Chondrocyte (in vitro differentiated cells): ENCODE data around the gene RASL11B. TPM values are rescaled to one million over a fixed set of nuclear protein-coding genes. Genes with fewer than 3 reads are reported as not detected.
"Not testable (repeated sequence)": the region's sequence is repeated elsewhere in the genome, so short reads cannot be mapped to it uniquely, and the experiment has no call there.

ENCODE experiments used
- DNase-seq: peaks from one replicate; pipeline ENCODE4 v3.0.0; 2021; ENCODE audit warnings: mixed read lengths, low spot score
- H3K27ac Mint-ChIP-seq: one replicate; pipeline ENCODE4 v1.8.0; 2021; ENCODE audit warnings: mild to moderate bottlenecking, moderate library complexity, mixed read lengths; ENCODE audit not compliant: unreplicated experiment
- H3K27me3 Mint-ChIP-seq: 2 replicates; pipeline ENCODE4 v1.8.0; 2021; ENCODE audit warnings: low read depth, mixed read lengths
- H3K36me3 Mint-ChIP-seq: 2 replicates; pipeline ENCODE4 v1.8.0; 2021; ENCODE audit warnings: low read depth, mixed read lengths
- H3K4me1 Mint-ChIP-seq: 2 replicates; pipeline ENCODE4 v1.8.0; 2021; ENCODE audit warnings: low read depth, mild to moderate bottlenecking, mixed read lengths
- H3K4me3 Mint-ChIP-seq: one replicate; pipeline ENCODE4 v1.8.0; 2021; ENCODE audit warnings: mild to moderate bottlenecking, moderate library complexity, mixed read lengths; ENCODE audit not compliant: unreplicated experiment
- H3K9me3 Mint-ChIP-seq: 2 replicates; pipeline ENCODE4 v1.8.0; 2021; ENCODE audit warnings: low read depth, mixed read lengths
- total RNA-seq: library from RNA; stranded (reverse); gene quantifications from 3 replicates; pipeline ENCODE4 v1.2.1, GENCODE V29; 2021
- TF ChIP-seq, protein P1 (sequence below): fragments of 200-600 bp; sonication (generic); IDR thresholded peaks from 2 replicates; pipeline ENCODE4 v1.5.0; 2021; ENCODE audit warnings: antibody characterized with exemption, mild to moderate bottlenecking, moderate library complexity

The RASL11B gene
- total RNA-seq, 1 donor from 2014 or later, result 8.1 TPM

DNA sequence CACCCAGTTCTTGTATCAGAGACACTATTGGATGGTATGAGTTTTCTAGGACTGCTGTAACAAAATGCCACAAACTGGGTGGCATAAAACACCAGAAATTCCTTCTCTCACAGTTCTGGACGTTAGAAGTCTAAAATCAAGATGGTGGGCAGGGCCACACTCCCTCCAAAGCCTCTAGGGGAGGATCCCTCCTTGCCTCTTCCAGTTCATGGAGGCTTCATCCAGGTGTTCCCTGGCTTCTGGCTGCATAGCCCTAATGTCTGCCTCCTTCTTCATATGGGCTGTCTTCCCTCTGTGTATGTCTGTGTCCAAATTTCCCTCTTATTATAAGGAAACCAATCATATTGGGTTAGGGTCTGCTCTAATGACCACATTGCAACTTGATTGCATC, 38.4 kb upstream of the RASL11B start:
- no peak overlapping the region for H3K27ac Mint-ChIP-seq
- TF ChIP-seq, protein P1, sequence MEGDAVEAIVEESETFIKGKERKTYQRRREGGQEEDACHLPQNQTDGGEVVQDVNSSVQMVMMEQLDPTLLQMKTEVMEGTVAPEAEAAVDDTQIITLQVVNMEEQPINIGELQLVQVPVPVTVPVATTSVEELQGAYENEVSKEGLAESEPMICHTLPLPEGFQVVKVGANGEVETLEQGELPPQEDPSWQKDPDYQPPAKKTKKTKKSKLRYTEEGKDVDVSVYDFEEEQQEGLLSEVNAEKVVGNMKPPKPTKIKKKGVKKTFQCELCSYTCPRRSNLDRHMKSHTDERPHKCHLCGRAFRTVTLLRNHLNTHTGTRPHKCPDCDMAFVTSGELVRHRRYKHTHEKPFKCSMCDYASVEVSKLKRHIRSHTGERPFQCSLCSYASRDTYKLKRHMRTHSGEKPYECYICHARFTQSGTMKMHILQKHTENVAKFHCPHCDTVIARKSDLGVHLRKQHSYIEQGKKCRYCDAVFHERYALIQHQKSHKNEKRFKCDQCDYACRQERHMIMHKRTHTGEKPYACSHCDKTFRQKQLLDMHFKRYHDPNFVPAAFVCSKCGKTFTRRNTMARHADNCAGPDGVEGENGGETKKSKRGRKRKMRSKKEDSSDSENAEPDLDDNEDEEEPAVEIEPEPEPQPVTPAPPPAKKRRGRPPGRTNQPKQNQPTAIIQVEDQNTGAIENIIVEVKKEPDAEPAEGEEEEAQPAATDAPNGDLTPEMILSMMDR, result no peak

DNA sequence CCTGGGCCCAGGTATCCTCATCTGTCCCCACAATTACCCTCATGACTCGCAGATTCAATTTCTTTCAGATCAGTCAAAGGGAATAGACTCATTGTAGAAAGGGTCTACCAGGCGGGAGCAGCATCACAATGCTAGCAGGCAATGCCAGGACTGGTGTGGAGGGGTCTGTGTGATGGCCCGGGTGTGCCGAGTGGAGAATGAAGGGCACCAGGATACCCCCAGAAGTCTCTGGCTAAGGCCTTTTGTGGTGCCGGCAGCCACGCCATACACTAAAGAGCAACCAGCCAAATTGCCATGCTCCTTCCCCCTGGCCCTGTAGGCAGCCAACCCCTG, 37.9 kb upstream of the RASL11B start:
- Mint-ChIP-seq H3K4me1 (peaks cover 38% of the 10 kb centered on the region), H3K27me3 (no peaks in the 10 kb centered on the region), H3K27ac (peak overlapping the region; percentile 82), H3K4me3 (no peak overlapping the region), H3K9me3 (no peaks in the 10 kb centered on the region), H3K36me3 (no peaks in the 10 kb centered on the region)
- TF ChIP-seq, protein P1, result no peak
- DNase-seq, result no peak

More for the DNA sequence above, 38.4 kb upstream of the RASL11B start:
- Mint-ChIP-seq H3K4me1 (peaks cover 38% of the 10 kb centered on the region), H3K36me3 (no peaks in the 10 kb centered on the region), H3K4me3 (no peak overlapping the region), H3K9me3 (no peaks in the 10 kb centered on the region), H3K27me3 (no peaks in the 10 kb centered on the region)
- no peak for DNase-seq

DNA sequence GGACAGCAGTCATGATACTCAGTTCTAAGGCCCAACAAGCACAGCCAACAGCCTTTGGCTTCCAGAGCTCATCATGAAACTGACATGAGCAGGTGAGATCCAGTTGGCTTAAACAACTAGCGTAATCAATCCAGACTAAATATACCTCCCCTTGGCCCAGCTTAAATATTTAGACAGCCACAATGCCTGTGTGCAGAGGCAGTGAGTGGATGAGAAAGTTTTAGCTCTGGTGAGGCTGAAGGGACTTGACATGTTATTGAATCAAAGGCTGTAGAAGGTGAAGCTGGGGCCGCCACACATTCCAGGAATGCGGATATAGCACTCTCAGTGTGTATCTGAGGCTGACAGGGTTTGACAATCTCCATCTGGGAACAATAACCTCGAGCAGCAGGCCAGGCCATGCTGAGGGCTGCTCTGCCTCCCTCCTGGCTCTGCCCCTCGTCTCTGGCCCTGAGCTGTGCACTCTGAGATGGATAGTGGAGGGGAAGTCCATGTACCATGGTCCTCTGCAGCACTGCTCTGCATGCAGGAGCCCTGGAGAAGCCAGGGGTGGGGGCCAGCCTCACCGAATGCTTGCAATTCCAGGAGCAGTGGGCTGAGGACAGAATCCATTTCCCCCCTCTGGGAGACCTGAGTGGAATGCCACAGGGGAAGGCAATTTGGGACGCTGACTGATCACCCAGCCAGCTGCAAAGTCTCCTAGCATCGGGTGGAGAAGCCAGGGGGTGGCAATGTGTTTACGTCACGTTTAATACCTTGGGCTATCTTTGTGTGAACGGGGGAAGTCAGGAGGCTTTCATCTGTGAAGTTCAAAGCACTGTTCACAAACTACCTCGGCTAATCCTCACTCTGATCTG, 37.3 kb upstream of the RASL11B start:
- H3K36me3 Mint-ChIP-seq, result no peaks in the 10 kb centered on the region
- H3K27ac Mint-ChIP-seq, result peak overlapping the region; percentile 82
- no peaks in the 10 kb centered on the region for H3K27me3 Mint-ChIP-seq
- no peaks in the 10 kb centered on the region for H3K9me3 Mint-ChIP-seq
- no peak overlapping the region for H3K4me3 Mint-ChIP-seq
- H3K4me1 Mint-ChIP-seq, result peaks cover 38% of the 10 kb centered on the region
- no peak for DNase-seq
- TF ChIP-seq, protein P1, result no peak

DNA sequence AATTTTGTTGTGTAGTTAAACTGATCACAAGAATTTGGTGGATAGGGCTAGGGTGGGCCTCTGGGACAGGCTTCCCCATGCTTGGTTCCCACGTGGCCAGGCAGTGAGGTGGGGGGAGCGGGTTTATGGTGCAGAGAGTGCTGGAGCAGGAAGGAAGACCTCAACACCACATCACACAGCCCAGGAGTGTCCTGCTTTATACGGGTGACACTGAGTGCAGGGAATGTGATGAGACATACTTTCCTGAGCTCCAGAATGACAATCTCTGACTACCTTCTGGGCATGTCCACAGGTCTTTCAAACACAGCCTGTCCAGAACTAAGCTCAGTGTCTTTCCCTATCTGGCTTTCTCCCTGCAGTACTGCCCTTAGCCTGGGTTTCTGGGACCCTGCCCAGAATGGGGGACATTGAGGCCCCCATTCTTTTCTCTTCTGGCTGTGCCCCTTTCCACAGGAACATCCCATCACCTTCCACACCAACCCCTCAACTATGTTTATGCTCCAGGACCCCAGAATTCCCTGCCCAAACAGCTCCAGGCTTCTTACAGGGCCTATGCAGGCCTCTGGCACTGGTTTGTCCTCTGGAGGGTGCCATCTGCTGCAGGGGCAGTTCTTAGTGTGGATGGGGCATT, 36.5 kb upstream of the RASL11B start:
- H3K36me3 Mint-ChIP-seq, result no peaks in the 10 kb centered on the region
- TF ChIP-seq, protein P1, result no peak
- no peak for DNase-seq
- H3K4me1 Mint-ChIP-seq, result peaks cover 38% of the 10 kb centered on the region
- H3K27ac Mint-ChIP-seq, result peak overlapping the region; percentile 82
- H3K9me3 Mint-ChIP-seq, result no peaks in the 10 kb centered on the region
- H3K27me3 Mint-ChIP-seq, result no peaks in the 10 kb centered on the region
- no peak overlapping the region for H3K4me3 Mint-ChIP-seq

DNA sequence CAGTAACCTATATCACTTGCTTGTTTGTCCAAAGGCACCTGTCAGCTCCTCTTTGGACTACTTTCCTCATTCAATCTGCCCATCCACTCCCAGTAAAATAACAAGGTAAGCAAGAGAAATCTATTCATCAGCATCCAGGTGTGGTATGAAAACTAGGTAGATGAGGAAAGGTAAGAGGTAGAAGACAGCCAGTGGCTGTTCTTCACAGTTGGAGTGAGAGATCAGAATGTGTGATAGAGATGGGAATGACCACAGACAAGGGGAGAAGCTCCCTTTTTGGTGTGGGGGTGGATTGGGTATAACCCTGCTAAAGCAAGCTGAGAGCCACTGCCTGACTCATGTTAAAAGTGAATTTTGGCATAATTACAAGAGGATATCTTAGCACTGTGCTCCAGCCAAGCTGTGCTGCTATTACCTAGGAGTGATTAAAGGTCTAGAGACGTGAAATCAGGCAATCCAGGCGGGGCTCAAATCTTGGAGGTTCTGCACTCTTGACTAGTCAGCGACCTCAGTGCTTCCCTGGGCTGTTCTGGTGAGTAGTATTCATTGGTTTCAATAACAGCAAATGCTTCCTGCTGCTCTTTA, 28.1 kb upstream of the RASL11B start:
- no peak overlapping the region for H3K27ac Mint-ChIP-seq

DNA sequence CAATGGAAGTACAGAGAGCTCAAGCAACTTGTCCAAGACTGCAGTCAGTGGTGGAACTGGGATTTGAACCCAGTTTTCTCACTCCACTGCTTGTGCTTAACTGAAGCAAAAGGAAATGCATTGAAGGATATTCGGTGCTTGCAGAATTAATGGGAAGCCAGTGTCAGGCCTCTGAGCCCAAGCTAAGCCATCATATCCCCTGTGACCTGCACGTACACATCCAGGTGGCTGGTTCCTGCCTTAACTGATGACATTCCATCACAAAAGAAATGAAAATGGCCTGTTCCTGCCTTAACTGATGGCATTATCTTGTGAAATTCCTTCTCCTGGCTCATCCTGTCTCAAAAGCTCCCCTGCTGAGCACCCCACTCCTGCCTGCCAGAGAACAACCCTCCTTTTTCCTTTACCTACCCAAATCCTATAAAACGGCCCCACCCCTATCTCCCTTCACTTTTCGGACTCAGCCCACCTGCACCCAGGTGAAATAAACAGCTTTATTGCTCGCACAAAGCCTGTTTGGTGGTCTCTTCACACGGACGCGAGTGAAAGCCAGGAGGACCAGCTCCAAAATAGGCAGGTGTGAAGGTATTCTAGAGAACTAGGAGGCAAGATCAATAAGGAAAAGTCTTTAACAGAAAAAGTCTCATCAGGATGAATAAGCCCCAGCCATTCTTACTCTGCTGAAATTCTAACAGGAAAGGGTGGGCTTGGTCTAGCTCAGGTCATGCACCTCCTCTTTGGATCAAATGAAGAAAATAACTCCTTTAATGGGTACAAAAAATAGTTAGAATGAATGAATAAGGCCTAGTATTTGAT, 27.3 kb upstream of the RASL11B start:
- H3K27me3 Mint-ChIP-seq, H3K4me3 Mint-ChIP-seq, H3K9me3 Mint-ChIP-seq, DNase-seq, H3K27ac Mint-ChIP-seq, H3K36me3 Mint-ChIP-seq: not testable (repeated sequence)
- H3K4me1 Mint-ChIP-seq, result peaks cover 36% of the 10 kb centered on the region

More for the DNA sequence above, 28.1 kb upstream of the RASL11B start:
- DNase-seq, result no peak
- Mint-ChIP-seq H3K9me3 (no peaks in the 10 kb centered on the region), H3K4me3 (no peak overlapping the region), H3K36me3 (no peaks in the 10 kb centered on the region), H3K4me1 (peaks cover 30% of the 10 kb centered on the region), H3K27me3 (no peaks in the 10 kb centered on the region)
- TF ChIP-seq, protein P1, result no peak
